Epithelial cell of esophagus (primary cell): ENCODE results near the gene PTGDR2.
A peak's percentile ranks its signal among the peaks of the same experiment; 100 is the strongest.

Source experiments
- DNase-seq: peaks from one replicate; pipeline ENCODE4 v3.0.0; 2010; ENCODE audit warnings: low read depth
- H3K4me3 ChIP-seq: 2 replicates; pipeline ENCODE4 v1.5.1; 2011; ENCODE audit warnings: mild to moderate bottlenecking, low read length, control low read depth
- CTCF ChIP-seq: IDR thresholded peaks from 2 replicates; pipeline ENCODE4 v1.5.1; 2011; ENCODE audit warnings: low read depth, mild to moderate bottlenecking, low read length, control low read depth, inconsistent platforms; ENCODE audit not compliant: insufficient read depth; ENCODE audit errors: missing control alignments

Gene PTGDR2

GRCh38 chr11:60855726-60856633 is at the start of gene PTGDR2:
TSS of gene PTGDR2 (minus strand) at chr11:60855950. CDS start at chr11:60853722, 2,228 bp downstream.
- no peak for DNase-seq
- H3K4me3 ChIP-seq, result no peak within 1 kb of the TSS
- TF ChIP-seq CTCF, result no peak

GRCh38 chr11:60905047-60905446 is 49.3 kb upstream of the PTGDR2 start:
- H3K4me3 ChIP-seq, result peak overlapping the region; percentile 96
- DNase-seq, result peak; percentile 36
- no peak for TF ChIP-seq CTCF

- no peak overlapping the region for H3K4me3 ChIP-seq
- DNase-seq, result no peak
- no peak for TF ChIP-seq CTCF
Measured at GRCh38 chr11:60902625-60903024, 46.9 kb upstream of the PTGDR2 start.

- no peak for TF ChIP-seq CTCF
- DNase-seq, result no peak
Measured at GRCh38 chr11:60900673-60901404, 45.1 kb upstream of the PTGDR2 start.

GRCh38 chr11:60899977-60900376 is 44.2 kb upstream of the PTGDR2 start:
- no peak for DNase-seq
- TF ChIP-seq CTCF, result no peak
- H3K4me3 ChIP-seq, result no peak overlapping the region

More at GRCh38 chr11:60900673-60901404, 45.1 kb upstream of the PTGDR2 start:
- no peak overlapping the region for H3K4me3 ChIP-seq

- no peak overlapping the region for H3K4me3 ChIP-seq
- peak; percentile 70 for DNase-seq
- peak; percentile 96 for TF ChIP-seq CTCF
Measured at GRCh38 chr11:60899046-60899936, 43.5 kb upstream of the PTGDR2 start.
